HG02885 (cell line): ENCODE results near the gene KAT2B.
"Not testable (repeated sequence)": the region's sequence is repeated elsewhere in the genome, so short reads cannot be mapped to it uniquely, and the experiment has no call there.

Experiments used
- ATAC-seq: cut with Tn5 transposase; IDR thresholded peaks from one replicate; pipeline ENCODE4 v1.9.1; 2021; ENCODE audit warnings: mild to moderate bottlenecking; ENCODE audit not compliant: unreplicated experiment, poor library complexity

The KAT2B gene

GRCh38 chr3:20040548-20041196 is 426 bp downstream of the KAT2B start:
- ATAC-seq = peak; percentile 44

- peak; percentile 54 for ATAC-seq
Measured at GRCh38 chr3:20041197-20041780, 1.0 kb downstream of the KAT2B start.

GRCh38 chr3:20042331-20042730 is 2.1 kb downstream of the KAT2B start:
- no peak for ATAC-seq

GRCh38 chr3:20043396-20043795 is 3.1 kb downstream of the KAT2B start:
- peak; percentile 19 for ATAC-seq

GRCh38 chr3:20043825-20044224 is 3.6 kb downstream of the KAT2B start:
- no peak for ATAC-seq

GRCh38 chr3:20045141-20045540 is 4.9 kb downstream of the KAT2B start:
- not testable (repeated sequence) for ATAC-seq

GRCh38 chr3:20046556-20046955 is 6.3 kb downstream of the KAT2B start:
- ATAC-seq = no peak

GRCh38 chr3:20047341-20047779 is 7.1 kb downstream of the KAT2B start:
- no peak for ATAC-seq

- ATAC-seq = no peak
Measured at GRCh38 chr3:20047976-20048883, 8.0 kb downstream of the KAT2B start.

GRCh38 chr3:20051123-20051806 is 11.0 kb downstream of the KAT2B start:
- ATAC-seq = no peak

GRCh38 chr3:20052851-20053250 is 12.6 kb downstream of the KAT2B start:
- no peak for ATAC-seq

- peak; percentile 70 for ATAC-seq
Measured at GRCh38 chr3:20054549-20054987, 14.3 kb downstream of the KAT2B start.

- ATAC-seq = peak; percentile 40
Measured at GRCh38 chr3:20055020-20055775, 15.0 kb downstream of the KAT2B start.

GRCh38 chr3:20055842-20056241 is 15.6 kb downstream of the KAT2B start:
- no peak for ATAC-seq

GRCh38 chr3:20056725-20057611 is 16.7 kb downstream of the KAT2B start:
- ATAC-seq = peak; percentile 51

GRCh38 chr3:20057612-20058180 is 17.4 kb downstream of the KAT2B start:
- ATAC-seq = no peak

- no peak for ATAC-seq
Measured at GRCh38 chr3:20059929-20060328, 19.7 kb downstream of the KAT2B start.

GRCh38 chr3:20060974-20061685 is 20.9 kb downstream of the KAT2B start:
- ATAC-seq = no peak
